Measurements from ENCODE around the gene CRYZ. TPM values are rescaled to one million over a fixed set of nuclear protein-coding genes. Genes with fewer than 3 reads are reported as not detected.

Gene CRYZ
- total RNA-seq, 1 experiment from 2014 or later, result 39.0 TPM

GRCh38 chr1:74714429-74715235 is 18.2 kb downstream of the CRYZ start:
- no peak for DNase-seq
- Histone ChIP-seq H3K9me3 (replicated peaks) (no peaks in the 10 kb centered on the region), H3K4me1 (no peaks in the 10 kb centered on the region), H3K4me3 (no peak overlapping the region), H3K36me3 (peaks cover 4% of the 10 kb centered on the region; the same call in 1 of the 2 replicates), H3K27me3 (no peaks in the 10 kb centered on the region), H3K27ac (no peak overlapping the region)

- Histone ChIP-seq H3K27ac (no peak overlapping the region), H3K4me3 (no peak overlapping the region), H3K27me3 (no peaks in the 10 kb centered on the region), H3K4me1 (no peaks in the 10 kb centered on the region), H3K9me3 (replicated peaks) (no peaks in the 10 kb centered on the region), H3K36me3 (0 out of 2 replicates have a peak, but pooled peaks cover 4% of the 10 kb centered on the region)
- DNase-seq, result no peak
These were observed 19.0 kb downstream of the CRYZ start for GRCh38 chr1:74713849-74714248.

- DNase-seq, result peak in 1 of 2 experiments; percentile 16
These were observed 20.0 kb downstream of the CRYZ start for GRCh38 chr1:74712881-74713280.

DNA sequence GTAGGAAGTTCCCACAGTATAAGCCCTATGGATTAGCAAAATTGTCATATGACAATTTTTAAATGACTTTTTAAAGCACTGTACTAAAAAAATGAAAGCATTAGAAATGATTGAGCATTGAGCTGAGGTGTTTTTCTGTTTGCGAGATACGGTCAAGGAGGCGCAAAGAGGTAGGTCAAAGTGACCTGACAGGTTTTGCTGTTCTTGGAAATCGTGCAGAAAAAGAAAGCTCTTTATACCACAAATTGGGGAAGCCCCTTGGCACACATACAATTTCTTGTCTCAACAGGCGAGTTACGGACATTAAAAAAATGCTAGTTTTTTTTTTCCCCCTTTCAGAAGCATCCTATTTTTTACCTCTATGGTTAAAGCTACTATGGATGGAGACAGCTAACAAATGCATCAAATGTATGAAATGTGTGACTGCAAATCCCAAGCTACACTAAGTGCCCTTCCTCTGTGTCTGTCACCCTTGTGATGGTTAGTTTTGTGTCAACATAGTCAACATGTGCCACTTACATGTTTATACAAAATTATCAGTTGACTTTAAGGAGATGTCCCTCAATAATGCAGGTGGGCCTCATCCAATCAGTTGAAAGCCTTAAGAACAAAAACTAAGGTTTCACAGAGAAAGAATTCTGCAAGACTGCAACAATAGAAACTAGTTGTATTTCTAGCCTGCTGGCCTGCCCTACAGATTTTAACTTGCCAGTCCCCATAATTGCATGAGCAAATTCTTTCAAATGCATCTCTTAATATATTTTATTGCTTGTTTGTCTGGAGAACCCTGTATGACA is 29.3 kb downstream of the CRYZ start:
- no peak overlapping the region for H3K27ac ChIP-seq
- H3K4me1 ChIP-seq, result no peaks in the 10 kb centered on the region
- DNase-seq, result no peak
- H3K36me3 ChIP-seq, result peaks cover 2% of the 10 kb centered on the region; the same call in 1 of the 2 replicates
- no peak overlapping the region for H3K4me3 ChIP-seq
- no peaks in the 10 kb centered on the region for H3K27me3 ChIP-seq
- H3K9me3 ChIP-seq (replicated peaks), result no peaks in the 10 kb centered on the region

More at GRCh38 chr1:74712881-74713280, 20.0 kb downstream of the CRYZ start:
- no peak overlapping the region for H3K4me3 ChIP-seq
- H3K27ac ChIP-seq, result no peak overlapping the region
- 0 out of 2 replicates have a peak, but pooled peaks cover 2% of the 10 kb centered on the region for H3K36me3 ChIP-seq
- no peaks in the 10 kb centered on the region for H3K4me1 ChIP-seq
- no peaks in the 10 kb centered on the region for H3K9me3 ChIP-seq (replicated peaks)
- no peaks in the 10 kb centered on the region for H3K27me3 ChIP-seq

DNA sequence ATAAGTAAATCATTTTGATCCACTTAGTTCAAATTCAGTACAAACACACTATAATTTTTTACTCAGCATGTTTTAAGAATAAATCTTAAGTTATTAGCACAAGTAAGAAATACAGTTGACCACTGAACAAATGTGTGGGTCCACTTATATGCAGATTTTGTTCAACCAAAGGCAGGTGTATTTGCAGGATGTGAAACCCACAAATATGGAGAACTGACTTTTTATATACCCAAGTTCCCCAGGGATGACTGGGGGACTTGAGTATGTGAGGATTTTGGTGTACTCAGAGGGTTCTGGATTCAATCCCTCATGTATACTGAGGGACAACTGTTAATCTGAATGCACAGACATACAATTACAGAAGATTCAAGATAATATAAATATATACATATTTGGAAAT is 33.5 kb downstream of the CRYZ start:
- Histone ChIP-seq H3K36me3 (no peaks in the 10 kb centered on the region), H3K4me1 (no peaks in the 10 kb centered on the region), H3K9me3 (replicated peaks) (no peaks in the 10 kb centered on the region), H3K4me3 (no peak overlapping the region), H3K27ac (no peak overlapping the region), H3K27me3 (no peaks in the 10 kb centered on the region)
- no peak for DNase-seq

DNA sequence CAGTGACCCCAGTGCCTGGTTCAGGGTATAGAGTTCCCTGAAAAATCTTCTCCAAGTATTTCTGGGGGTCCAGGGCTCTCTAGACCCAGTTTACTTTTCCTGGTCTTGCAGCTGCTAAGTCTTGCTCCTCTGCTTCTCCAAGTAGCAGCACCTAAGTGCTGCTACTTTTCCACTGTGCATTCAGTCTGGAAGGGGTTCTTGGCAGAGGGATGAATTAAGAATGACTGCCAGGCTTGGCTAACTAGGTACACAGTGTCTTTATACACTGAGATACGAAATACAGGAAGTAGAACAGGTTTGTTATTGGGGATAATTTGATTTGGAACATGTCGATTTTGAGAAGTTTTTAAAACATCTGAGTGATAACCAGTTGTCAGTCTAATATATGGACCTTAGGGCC is 35.0 kb downstream of the CRYZ start:
- Histone ChIP-seq H3K27ac (no peak overlapping the region), H3K36me3 (no peaks in the 10 kb centered on the region), H3K27me3 (no peaks in the 10 kb centered on the region), H3K4me3 (no peak overlapping the region), H3K4me1 (no peaks in the 10 kb centered on the region), H3K9me3 (replicated peaks) (no peaks in the 10 kb centered on the region)
- no peak for DNase-seq

DNA sequence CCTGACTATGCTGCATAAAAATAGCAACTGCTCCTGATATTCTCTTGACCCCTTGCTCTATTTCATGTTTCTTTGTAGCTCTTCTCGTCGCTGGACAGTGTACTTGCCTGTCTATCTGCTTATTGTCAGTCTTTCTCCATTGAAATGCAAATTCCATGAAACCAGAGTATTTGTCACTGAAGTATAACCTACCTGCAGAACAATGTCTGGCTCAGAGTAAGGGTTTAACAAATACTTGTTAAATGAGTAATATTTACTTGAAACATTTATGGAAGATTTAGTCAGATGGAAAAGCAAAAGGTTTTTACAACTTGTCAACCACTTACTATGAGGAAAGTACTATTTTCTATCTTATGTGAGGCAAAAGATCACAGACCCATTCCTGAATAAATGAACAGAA is 39.4 kb downstream of the CRYZ start:
- Histone ChIP-seq H3K4me1 (no peaks in the 10 kb centered on the region), H3K27ac (no peak overlapping the region), H3K4me3 (no peak overlapping the region), H3K27me3 (no peaks in the 10 kb centered on the region), H3K9me3 (replicated peaks) (no peaks in the 10 kb centered on the region), H3K36me3 (no peaks in the 10 kb centered on the region)
- DNase-seq, result no peak

- no peak overlapping the region for H3K4me3 ChIP-seq
- no peaks in the 10 kb centered on the region for H3K9me3 ChIP-seq (replicated peaks)
- no peaks in the 10 kb centered on the region for H3K36me3 ChIP-seq
- H3K4me1 ChIP-seq, result no peaks in the 10 kb centered on the region
- H3K27ac ChIP-seq, result no peak overlapping the region
- H3K27me3 ChIP-seq, result no peaks in the 10 kb centered on the region
- no peak for DNase-seq
These were observed 41.9 kb downstream of the CRYZ start for GRCh38 chr1:74690909-74691308.

DNA sequence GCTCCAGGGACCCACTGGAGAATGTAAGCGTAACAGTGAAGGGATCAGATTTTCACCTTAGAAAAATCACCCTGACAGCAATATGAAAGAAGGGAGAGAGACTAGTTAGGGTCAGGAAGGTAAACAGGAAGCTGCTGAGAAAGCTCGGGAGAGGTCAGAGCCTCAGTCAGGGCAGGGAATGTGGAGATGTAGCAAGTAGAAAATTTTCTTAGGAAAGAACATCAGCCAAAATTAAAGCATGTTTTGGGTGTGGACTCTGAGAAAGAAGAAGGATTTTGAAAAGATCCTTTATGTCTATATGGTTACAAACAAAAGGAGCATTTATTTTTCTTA is 42.5 kb downstream of the CRYZ start:
- H3K9me3 ChIP-seq (replicated peaks), result no peaks in the 10 kb centered on the region
- no peaks in the 10 kb centered on the region for H3K4me1 ChIP-seq
- no peaks in the 10 kb centered on the region for H3K27me3 ChIP-seq
- no peak for DNase-seq
- no peak overlapping the region for H3K4me3 ChIP-seq
- H3K27ac ChIP-seq, result no peak overlapping the region
- H3K36me3 ChIP-seq, result no peaks in the 10 kb centered on the region

DNA sequence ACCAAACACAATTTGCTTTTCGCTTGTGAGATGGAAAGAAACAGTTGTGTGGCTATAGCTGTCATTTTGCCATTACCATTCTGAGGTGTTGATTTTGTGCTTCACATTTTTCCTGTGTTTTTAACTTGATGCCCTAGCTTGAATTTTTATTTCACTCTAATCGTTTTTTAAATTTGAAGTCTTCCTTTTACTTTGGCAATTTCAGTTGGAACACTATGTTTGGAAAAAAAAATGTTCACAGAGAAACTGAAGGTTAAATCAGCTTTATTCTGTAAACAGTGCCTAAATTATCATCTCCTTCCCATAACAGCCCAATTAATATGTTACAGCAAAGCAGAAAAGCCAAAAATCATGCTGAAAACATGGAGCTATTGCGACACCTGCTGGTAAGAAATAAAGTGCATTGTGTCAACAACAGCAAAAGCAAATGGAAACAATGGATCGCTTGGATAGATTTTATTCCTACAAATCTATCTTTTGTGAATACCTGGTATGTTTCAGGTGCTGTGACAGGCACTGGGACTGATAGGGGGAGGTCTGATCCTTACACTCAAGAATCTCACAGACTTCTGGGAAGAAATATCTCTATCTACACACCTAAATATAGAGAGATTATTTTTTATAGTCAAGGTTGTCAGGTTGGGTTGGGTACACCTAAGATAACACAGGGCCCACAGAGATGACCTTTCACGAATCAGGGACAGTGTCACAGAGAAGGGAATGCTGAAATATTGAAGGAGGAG is 43.1 kb downstream of the CRYZ start:
- Histone ChIP-seq H3K4me3 (no peak overlapping the region), H3K27me3 (no peaks in the 10 kb centered on the region), H3K36me3 (no peaks in the 10 kb centered on the region), H3K9me3 (replicated peaks) (no peaks in the 10 kb centered on the region), H3K4me1 (no peaks in the 10 kb centered on the region), H3K27ac (no peak overlapping the region)
- DNase-seq, result peak; percentile 32 to 79

DNA sequence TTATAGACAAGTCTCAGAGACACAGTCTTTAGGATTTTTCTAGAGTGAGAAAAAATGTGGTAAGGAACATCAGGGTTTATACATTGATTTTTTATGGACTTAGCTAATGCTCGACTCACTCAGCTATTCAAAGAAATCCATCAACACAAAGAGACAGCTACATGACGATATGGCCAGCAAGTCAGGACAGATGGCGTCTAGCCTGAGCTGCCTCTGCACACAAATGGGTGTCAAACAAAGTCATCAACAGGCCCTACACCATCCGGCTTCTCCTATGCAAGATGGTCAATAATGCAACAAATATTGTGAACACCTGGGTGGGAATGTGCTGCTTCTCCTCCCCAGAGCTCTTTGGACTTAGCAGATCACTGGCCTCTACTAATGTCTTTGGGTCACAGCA is 45.9 kb downstream of the CRYZ start:
- H3K9me3 ChIP-seq (replicated peaks), result no peaks in the 10 kb centered on the region
- no peaks in the 10 kb centered on the region for H3K4me1 ChIP-seq
- no peak overlapping the region for H3K27ac ChIP-seq
- no peaks in the 10 kb centered on the region for H3K27me3 ChIP-seq
- no peaks in the 10 kb centered on the region for H3K36me3 ChIP-seq
- no peak for DNase-seq
- H3K4me3 ChIP-seq, result no peak overlapping the region

GRCh38 chr1:74684301-74684700 is 48.5 kb downstream of the CRYZ start:
- Histone ChIP-seq H3K4me3 (no peak overlapping the region), H3K36me3 (no peaks in the 10 kb centered on the region), H3K4me1 (peaks cover 6% of the 10 kb centered on the region), H3K27ac (no peak overlapping the region), H3K9me3 (replicated peaks) (no peaks in the 10 kb centered on the region), H3K27me3 (no peaks in the 10 kb centered on the region)
- DNase-seq, result no peak

GRCh38 chr1:74683656-74684055 is 49.2 kb downstream of the CRYZ start:
- no peak overlapping the region for H3K27ac ChIP-seq
- H3K27me3 ChIP-seq, result no peaks in the 10 kb centered on the region
- no peak overlapping the region for H3K4me3 ChIP-seq
- no peak for DNase-seq
- H3K9me3 ChIP-seq (replicated peaks), result no peaks in the 10 kb centered on the region
- H3K4me1 ChIP-seq, result peaks cover 6% of the 10 kb centered on the region
- no peaks in the 10 kb centered on the region for H3K36me3 ChIP-seq

DNA sequence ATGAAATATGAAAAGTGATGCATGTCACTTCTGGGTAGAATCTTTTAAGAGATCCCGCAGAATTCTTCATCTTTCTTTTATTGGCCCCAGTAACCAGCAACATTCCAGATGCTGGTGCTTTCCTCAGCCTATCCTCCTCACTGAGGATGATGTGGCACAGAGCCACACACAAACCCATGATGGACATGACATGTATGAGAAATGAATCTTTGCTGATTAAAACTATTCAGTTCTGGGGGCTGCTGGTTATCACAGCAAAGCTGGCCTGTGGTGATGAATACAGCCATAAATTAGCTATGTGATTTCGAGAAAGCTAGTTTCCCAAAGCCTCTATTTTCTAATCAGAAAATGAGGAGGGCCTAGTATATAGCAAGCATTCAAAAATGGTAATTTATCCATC is 51.0 kb downstream of the CRYZ start:
- no peaks in the 10 kb centered on the region for H3K36me3 ChIP-seq
- H3K9me3 ChIP-seq (replicated peaks), result no peaks in the 10 kb centered on the region
- no peak overlapping the region for H3K4me3 ChIP-seq
- H3K27ac ChIP-seq, result no peak overlapping the region
- no peak for DNase-seq
- H3K27me3 ChIP-seq, result no peaks in the 10 kb centered on the region
- peaks cover 6% of the 10 kb centered on the region for H3K4me1 ChIP-seq

- no peak for DNase-seq
- Histone ChIP-seq H3K27me3 (no peaks in the 10 kb centered on the region), H3K4me3 (no peak overlapping the region), H3K9me3 (replicated peaks) (no peaks in the 10 kb centered on the region), H3K27ac (no peak overlapping the region), H3K4me1 (peaks cover 6% of the 10 kb centered on the region), H3K36me3 (no peaks in the 10 kb centered on the region)
These were observed 51.4 kb downstream of the CRYZ start for GRCh38 chr1:74681449-74681848.
